H1 (cell line): ENCODE data around the gene CD48. TPM values are rescaled to one million over a fixed set of nuclear protein-coding genes. Genes with fewer than 3 reads are reported as not detected.

ENCODE experiments used
- CHD7 ChIP-seq: fragments of 300-600 bp; sonication (generic); IDR thresholded peaks from 2 replicates; pipeline ENCODE4 v1.7.1; 2012; ENCODE audit warnings: low read length, moderate library complexity, mild to moderate bottlenecking, inconsistent platforms; ENCODE audit not compliant: insufficient replicate concordance
- E2F6 ChIP-seq: IDR thresholded peaks from 2 replicates; pipeline ENCODE4 v1.6.1; 2012; ENCODE audit warnings: inconsistent platforms
- EGR1 ChIP-seq: IDR thresholded peaks from 2 replicates; pipeline ENCODE4 v1.6.1; 2011; ENCODE audit warnings: low read depth, low read length, borderline replicate concordance
- KDM1A ChIP-seq: fragments of 200-600, 300-600 bp; sonication (generic); IDR thresholded peaks from 2 replicates; pipeline ENCODE4 v1.7.1; 2016; ENCODE audit warnings: mild to moderate bottlenecking, low read length, borderline replicate concordance
- RFX5 ChIP-seq: IDR thresholded peaks from 2 replicates; pipeline ENCODE4 v1.6.1; 2011; ENCODE audit warnings: low read depth, low read length, improper control_type of control experiment, borderline replicate concordance
- SIX5 ChIP-seq: IDR thresholded peaks from 2 replicates; pipeline ENCODE4 v1.6.1; 2011; ENCODE audit warnings: mild to moderate bottlenecking, low read depth, low read length
- SP1 ChIP-seq: IDR thresholded peaks from 2 replicates; pipeline ENCODE4 v1.6.1; 2011; ENCODE audit warnings: low read depth, low read length
- SUZ12 ChIP-seq: fragments of 200-600 bp; sonication (generic); IDR thresholded peaks from 2 replicates; pipeline ENCODE4 v1.6.1; 2012; ENCODE audit warnings: mild to moderate bottlenecking, inconsistent platforms, low read length, moderate library complexity, mixed read lengths
- TAF1 ChIP-seq: IDR thresholded peaks from 2 replicates; pipeline ENCODE4 v1.6.1; 2011; ENCODE audit warnings: mild to moderate bottlenecking, low read depth, low read length
- polyA plus RNA-seq, 7 experiments: library from polyadenylated mRNA; depleted of rRNA in 3 of 7; stranded (reverse) in 5 of 7; unstranded in 2 of 7; fragments of >200 nt in 5 of 7; fragments of 200-250 nt in 2 of 7; gene quantifications; 1 replicate in 5 of 7; 2 replicates in 1 of 7; 4 replicates in 1 of 7; pipeline versions ENCODE4 v1.2.1 to v1.2.3, GENCODE V29; 2011 to 2013; ENCODE audit warnings: missing spikeins in 2 of 7, mixed read lengths in 2 of 7
- total RNA-seq: library from RNA; stranded (reverse); fragmentation: NEBNext Ultra II Directional; extraction: Animal tissue kit (Norgen Biotek cat#: 25700); gene quantifications from 2 replicates; pipeline ENCODE4 v1.2.1, GENCODE V29; 2021
- TF ChIP-seq, protein P1 (sequence below): IDR thresholded peaks from 2 replicates; pipeline ENCODE4 v1.6.1; 2012; ENCODE audit warnings: inconsistent platforms

Gene CD48
- total and polyA plus RNA-seq, 2 of the 8 experiments (the other 6 are each of a cell fraction or from before 2014, with no cell fraction given): 0.08 TPM; not detected in 1

GRCh38 chr1:160706526-160707235 lies 4.9 kb downstream of the CD48 start (continued):
- TF ChIP-seq CHD7: no peak
- TF ChIP-seq TAF1: no peak
- no peak for TF ChIP-seq KDM1A
- TF ChIP-seq, protein P1, sequence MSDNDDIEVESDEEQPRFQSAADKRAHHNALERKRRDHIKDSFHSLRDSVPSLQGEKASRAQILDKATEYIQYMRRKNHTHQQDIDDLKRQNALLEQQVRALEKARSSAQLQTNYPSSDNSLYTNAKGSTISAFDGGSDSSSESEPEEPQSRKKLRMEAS: no peak
- no peak for TF ChIP-seq E2F6
- TF ChIP-seq EGR1: no peak
- no peak for TF ChIP-seq SUZ12
- no peak for TF ChIP-seq SP1
- no peak for TF ChIP-seq RFX5
- TF ChIP-seq SIX5: no peak
